H9 (cell line): ENCODE measurements around the gene TSPEAR. TPM values are rescaled to one million over a fixed set of nuclear protein-coding genes. Genes with fewer than 3 reads are reported as not detected.

ENCODE experiments used
- DNase-seq: peaks from one replicate; pipeline ENCODE4 v3.0.0-alpha.2; 2017
- H2AFZ ChIP-seq: one replicate; pipeline ENCODE4 v1.6.1; 2013; ENCODE audit warnings: mild to moderate bottlenecking, low read length, control low read depth, moderate library complexity
- H2AK5ac ChIP-seq: 2 replicates; pipeline ENCODE4 v1.6.1; 2013; ENCODE audit warnings: low read length, control low read depth, mixed read lengths; ENCODE audit not compliant: insufficient read length
- H2BK120ac ChIP-seq: one replicate; pipeline ENCODE4 v1.6.1; 2013; ENCODE audit warnings: low read depth, mild to moderate bottlenecking, low read length, control low read depth, inconsistent platforms; ENCODE audit not compliant: poor library complexity, severe bottlenecking
- H2BK12ac ChIP-seq: 2 replicates; pipeline ENCODE4 v1.6.1; 2013; ENCODE audit warnings: low read length, control low read depth, mixed read lengths, low read depth; ENCODE audit not compliant: insufficient read length
- H2BK15ac ChIP-seq: 2 replicates; pipeline ENCODE4 v1.6.1; 2013; ENCODE audit warnings: low read depth, low read length, control low read depth
- H2BK20ac ChIP-seq: one replicate; pipeline ENCODE4 v1.6.1; 2013; ENCODE audit warnings: low read depth, mild to moderate bottlenecking, low read length, control low read depth, inconsistent platforms; ENCODE audit not compliant: poor library complexity, severe bottlenecking
- H2BK5ac ChIP-seq: 2 replicates; pipeline ENCODE4 v1.6.1; 2013; ENCODE audit warnings: low read length, control low read depth, mixed read lengths; ENCODE audit not compliant: insufficient read length
- H3K14ac ChIP-seq: 2 replicates; pipeline ENCODE4 v1.6.1; 2013; ENCODE audit warnings: low read length, control low read depth; ENCODE audit not compliant: insufficient read depth
- H3K18ac ChIP-seq: 2 replicates; pipeline ENCODE4 v1.6.1; 2013; ENCODE audit warnings: low read depth, mild to moderate bottlenecking, mixed read lengths, low read length, control low read depth; ENCODE audit not compliant: insufficient read length
- H3K23ac ChIP-seq: 2 replicates; pipeline ENCODE4 v1.6.1; 2013; ENCODE audit warnings: low read length, control low read depth, mixed read lengths, low read depth; ENCODE audit not compliant: insufficient read length
- H3K23me2 ChIP-seq: 2 replicates; pipeline ENCODE4 v1.6.1; 2013; ENCODE audit warnings: low read depth, mild to moderate bottlenecking, mixed read lengths, low read length, control low read depth; ENCODE audit not compliant: insufficient read length, poor library complexity, severe bottlenecking
- H3K27ac ChIP-seq: 2 replicates; pipeline ENCODE4 v1.5.1; 2013; ENCODE audit warnings: low read length, control low read depth, mixed read lengths, low read depth; ENCODE audit not compliant: insufficient read length
- H3K27me3 ChIP-seq: 2 replicates; pipeline ENCODE4 v1.6.1; 2013; ENCODE audit warnings: low read length, control low read depth, inconsistent platforms; ENCODE audit not compliant: insufficient read depth
- H3K4ac ChIP-seq: 2 replicates; pipeline ENCODE4 v1.6.1; 2013; ENCODE audit warnings: low read depth, mild to moderate bottlenecking, control low read depth, inconsistent platforms, low read length, moderate library complexity
- H3K4me1 ChIP-seq: 2 replicates; pipeline ENCODE4 v1.6.1; 2013; ENCODE audit warnings: low read length, control low read depth, inconsistent platforms; ENCODE audit not compliant: insufficient read depth
- H3K4me2 ChIP-seq: 2 replicates; pipeline ENCODE4 v1.6.1; 2013; ENCODE audit warnings: low read length, control low read depth, mixed read lengths; ENCODE audit not compliant: insufficient read length, insufficient read depth
- H3K56ac ChIP-seq: 2 replicates; pipeline ENCODE4 v1.6.1; 2013; ENCODE audit warnings: low read depth, mild to moderate bottlenecking, mixed read lengths, low read length, control low read depth; ENCODE audit not compliant: insufficient read length
- H3K79me1 ChIP-seq: 2 replicates; pipeline ENCODE4 v1.6.1; 2013; ENCODE audit warnings: low read depth, mild to moderate bottlenecking, moderate library complexity, low read length, control low read depth, inconsistent platforms; ENCODE audit not compliant: insufficient read depth, poor library complexity, severe bottlenecking
- H3K79me2 ChIP-seq: 2 replicates; pipeline ENCODE4 v1.6.1; 2013; ENCODE audit warnings: low read length, control low read depth, inconsistent platforms; ENCODE audit not compliant: insufficient read depth
- H3K9ac ChIP-seq: 2 replicates; pipeline ENCODE4 v1.6.1; 2013; ENCODE audit warnings: low read length, control low read depth, mixed read lengths; ENCODE audit not compliant: insufficient read length; ENCODE audit errors: extremely low read depth
- H3K9me3 ChIP-seq: one replicate; pipeline ENCODE4 v1.6.1; 2013; ENCODE audit warnings: low read depth, low read length, inconsistent platforms; ENCODE audit not compliant: control insufficient read depth
- H3T11ph ChIP-seq: one replicate; pipeline ENCODE4 v1.6.1; 2013; ENCODE audit warnings: mild to moderate bottlenecking, low read length, control low read depth, inconsistent platforms
- H4K20me1 ChIP-seq: one replicate; pipeline ENCODE4 v1.6.1; 2013; ENCODE audit not compliant: control insufficient read depth, insufficient read length, insufficient read depth
- H4K5ac ChIP-seq: 2 replicates; pipeline ENCODE4 v1.6.1; 2013; ENCODE audit warnings: low read depth, mild to moderate bottlenecking, mixed read lengths, low read length, control low read depth; ENCODE audit not compliant: insufficient read length
- H4K8ac ChIP-seq: replicated peaks from 2 replicates; pipeline ENCODE4 v1.6.1; 2013; ENCODE audit warnings: low read length, control low read depth, mixed read lengths, low read depth; ENCODE audit not compliant: insufficient read length
- H4K91ac ChIP-seq: 2 replicates; pipeline ENCODE4 v1.6.1; 2013; ENCODE audit warnings: low read depth, mild to moderate bottlenecking, moderate library complexity, mixed read lengths, low read length, control low read depth; ENCODE audit not compliant: insufficient read length
- H3K27ac Mint-ChIP-seq, 3 experiments: 2 replicates in 2 of 3; 3 replicates in 1 of 3; pipeline ENCODE4 v1.8.0; 2020 to 2021; ENCODE audit warnings: mixed read lengths in 3 of 3, mild to moderate bottlenecking in 1 of 3, moderate library complexity in 1 of 3
- H3K27me3 Mint-ChIP-seq: 2 replicates; pipeline ENCODE4 v1.8.0; 2021; ENCODE audit warnings: low read depth, mild to moderate bottlenecking, moderate library complexity, mixed read lengths
- H3K36me3 Mint-ChIP-seq, 3 experiments: 2 replicates in 2 of 3; 3 replicates in 1 of 3; pipeline ENCODE4 v1.8.0; 2020 to 2021; ENCODE audit warnings: low read depth in 3 of 3, mixed read lengths in 3 of 3; ENCODE audit not compliant: insufficient read depth in 1 of 3
- H3K4me1 Mint-ChIP-seq, 2 experiments: 2 replicates each; pipeline ENCODE4 v1.8.0; 2020; ENCODE audit warnings: mixed read lengths in 2 of 2
- H3K4me3 Mint-ChIP-seq, 2 experiments: 2 replicates in 1 of 2; 3 replicates in 1 of 2; pipeline ENCODE4 v1.8.0; 2020 to 2021; ENCODE audit warnings: mild to moderate bottlenecking in 2 of 2, mixed read lengths in 2 of 2, moderate library complexity in 1 of 2
- H3K9me3 Mint-ChIP-seq, 2 experiments: 2 replicates in 1 of 2; 3 replicates in 1 of 2; pipeline ENCODE4 v1.8.0; 2020; ENCODE audit warnings: mild to moderate bottlenecking in 2 of 2, mixed read lengths in 2 of 2, moderate library complexity in 1 of 2
- WGBS: extraction: QIAGEN DNeasy Blood & Tissue Kit; methylation state at CpG from one replicate; pipeline ENCODE4 v1.1.7; 2013; ENCODE audit warnings: missing lambda C conversion rate, low lambda C conversion rate, mixed read lengths; ENCODE audit not compliant: insufficient read length; ENCODE audit errors: extremely low coverage; 5-methylcytosine and 5-hydroxymethylcytosine counted together
- total RNA-seq: library from RNA; stranded (reverse); gene quantifications from 2 replicates; pipeline ENCODE4 v1.2.1, GENCODE V29; 2021
- TF ChIP-seq, protein P1 (sequence below): fragments of 200-600 bp; sonication (generic); conservative IDR thresholded peaks from 3 replicates; pipeline ENCODE4 v1.8.0; 2021; ENCODE audit warnings: antibody characterized with exemption, mild to moderate bottlenecking

Gene TSPEAR
- total RNA-seq, 1 experiment from 2014 or later: 1.3 TPM

DNA sequence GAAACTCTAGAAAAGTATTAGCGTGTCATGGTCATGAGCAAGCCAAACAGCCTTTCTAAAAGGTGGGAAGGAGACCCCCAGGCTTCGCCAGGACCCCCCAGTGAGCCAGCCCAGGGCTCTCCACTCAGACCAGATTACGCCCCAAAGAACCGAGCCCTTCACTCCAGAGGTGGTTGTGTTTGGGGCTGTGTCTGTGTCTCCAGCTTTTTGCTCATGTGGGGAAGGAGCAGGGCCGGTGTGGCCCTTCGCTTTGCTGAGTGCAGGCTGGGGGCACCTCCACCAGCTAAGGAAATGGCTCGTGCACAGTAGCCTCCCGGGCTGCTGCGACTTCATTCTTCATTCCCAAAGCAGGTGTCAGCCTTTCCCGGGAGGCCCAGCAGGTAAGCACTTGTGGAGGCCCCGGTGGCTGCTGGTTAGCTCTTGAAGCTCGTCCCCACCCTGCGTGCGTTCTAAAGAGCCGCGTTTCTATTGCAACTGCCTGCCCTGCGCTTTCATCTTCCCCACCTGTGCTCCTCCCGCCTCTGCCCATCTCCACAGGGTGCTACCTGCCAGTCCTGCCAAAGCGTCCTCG, 531 bp downstream of the TSPEAR start:
- Histone ChIP-seq H4K8ac (no peak overlapping the region), H2BK20ac (no peak overlapping the region), H2BK5ac (no peak overlapping the region), H3K79me2 (no peaks in the 10 kb centered on the region), H3K23me2 (peaks cover 38% of the 10 kb centered on the region), H3K79me1 (no peaks in the 10 kb centered on the region), H3K4ac (no peak overlapping the region), H3K56ac (no peak overlapping the region), H3K27me3 (peaks cover 55% of the 10 kb centered on the region; the same call in 1 of the 2 replicates), H3K9ac (no peak overlapping the region), H3K23ac (no peak overlapping the region), H2BK12ac (no peak overlapping the region), H3T11ph (no peak overlapping the region), H3K18ac (no peak overlapping the region), H2AK5ac (no peak overlapping the region), H4K91ac (no peak overlapping the region), H3K4me2 (peak overlapping the region; percentile 39), H3K4me1 (peaks cover 3% of the 10 kb centered on the region; the same call in 1 of the 2 replicates), H3K27ac (no peak overlapping the region), H4K5ac (no peak overlapping the region), H4K20me1 (no peaks in the 10 kb centered on the region), H3K9me3 (no peaks in the 10 kb centered on the region), H2BK120ac (no peak overlapping the region), H3K14ac (no peak overlapping the region), H2AFZ (no peak overlapping the region), H2BK15ac (no peak overlapping the region)
- no CpG with 5 or more reads among the region's 20 CpGs for WGBS
- peak; percentile 72 for DNase-seq
- Mint-ChIP-seq H3K9me3 (no peaks in the 10 kb centered on the region), H3K4me3 (peak overlapping the region; percentile 56 to 86), H3K27me3 (peaks cover 98% of the 10 kb centered on the region), H3K27ac (no peak overlapping the region), H3K4me1 (peaks cover 60 to 72% of the 10 kb centered on the region in 2 experiments), H3K36me3 (no peaks in the 10 kb centered on the region; a peak in 3 of 7 replicates)
- TF ChIP-seq, protein P1, sequence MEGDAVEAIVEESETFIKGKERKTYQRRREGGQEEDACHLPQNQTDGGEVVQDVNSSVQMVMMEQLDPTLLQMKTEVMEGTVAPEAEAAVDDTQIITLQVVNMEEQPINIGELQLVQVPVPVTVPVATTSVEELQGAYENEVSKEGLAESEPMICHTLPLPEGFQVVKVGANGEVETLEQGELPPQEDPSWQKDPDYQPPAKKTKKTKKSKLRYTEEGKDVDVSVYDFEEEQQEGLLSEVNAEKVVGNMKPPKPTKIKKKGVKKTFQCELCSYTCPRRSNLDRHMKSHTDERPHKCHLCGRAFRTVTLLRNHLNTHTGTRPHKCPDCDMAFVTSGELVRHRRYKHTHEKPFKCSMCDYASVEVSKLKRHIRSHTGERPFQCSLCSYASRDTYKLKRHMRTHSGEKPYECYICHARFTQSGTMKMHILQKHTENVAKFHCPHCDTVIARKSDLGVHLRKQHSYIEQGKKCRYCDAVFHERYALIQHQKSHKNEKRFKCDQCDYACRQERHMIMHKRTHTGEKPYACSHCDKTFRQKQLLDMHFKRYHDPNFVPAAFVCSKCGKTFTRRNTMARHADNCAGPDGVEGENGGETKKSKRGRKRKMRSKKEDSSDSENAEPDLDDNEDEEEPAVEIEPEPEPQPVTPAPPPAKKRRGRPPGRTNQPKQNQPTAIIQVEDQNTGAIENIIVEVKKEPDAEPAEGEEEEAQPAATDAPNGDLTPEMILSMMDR: no peak
